Stomach (tissue), 9 donors: ENCODE measurements around the gene TSPAN11. TPM values are rescaled to one million over a fixed set of nuclear protein-coding genes. Genes with fewer than 3 reads are reported as not detected.

Experiments
- DNase-seq, 2 donors: peaks; one replicate each; pipeline versions ENCODE4 v3.0.0 to v3.0.0-alpha.2; 2013 to 2019
- H3K27ac ChIP-seq, 5 donors: fragments of 200-600 bp in 4 of 5; sonication (generic) in 4 of 5; one replicate each; pipeline ENCODE4 v1.5.1; 2013 to 2019; ENCODE audit warnings: mild to moderate bottlenecking in 1 of 5, moderate library complexity in 1 of 5
- H3K27me3 ChIP-seq, 3 donors: fragments of 200-600 bp; sonication (generic); one replicate each; pipeline ENCODE4 v1.5.1; 2017 to 2019; ENCODE audit warnings: mixed run types in 1 of 3
- H3K36me3 ChIP-seq, 4 donors: fragments of 200-600 bp; sonication (generic); 1 replicate in 3 of 4; 2 replicates in 1 of 4; pipeline ENCODE4 v1.5.1; 2016 to 2019
- H3K4me1 ChIP-seq, 4 donors: fragments of 200-600 bp; sonication (generic); one replicate each; pipeline ENCODE4 v1.5.1; 2016 to 2019
- H3K4me3 ChIP-seq, 4 donors: fragments of 200-600 bp; sonication (generic) in 3 of 4; one replicate each; pipeline ENCODE4 v1.5.1; 2016 to 2019; ENCODE audit warnings: mild to moderate bottlenecking in 1 of 4
- H3K9me3 ChIP-seq, 4 donors: fragments of 200-600 bp; sonication (generic); one replicate each; pipeline ENCODE4 v1.5.1; 2016 to 2019
- EP300 ChIP-seq: sonication (generic); formaldehyde crosslinking; IDR thresholded peaks from one replicate; pipeline ENCODE4 v1.6.1; 2017; ENCODE audit warnings: antibody characterized with exemption
- POLR2A ChIP-seq, 4 donors: fragments of 450-650 bp; IDR thresholded peaks; one replicate each; pipeline ENCODE4 v1.6.1; 2016; ENCODE audit warnings: antibody characterized with exemption in 4 of 4, control low read depth in 2 of 4, mild to moderate bottlenecking in 1 of 4, moderate library complexity in 1 of 4
- POLR2AphosphoS5 ChIP-seq, 3 donors: sonication (generic); formaldehyde crosslinking; IDR thresholded peaks; one replicate each; pipeline ENCODE4 v1.6.1; 2016; ENCODE audit warnings: antibody characterized with exemption in 3 of 3
- WGBS, 5 donors: extraction: QIAGEN DNeasy Blood & Tissue Kit in 3 of 5; methylation state at CpG; one replicate each; pipeline versions ENCODE4 v1.1.5 to v1.1.7; 2013 to 2018; 5-methylcytosine and 5-hydroxymethylcytosine counted together
- intact Hi-C: fragments of 100-400 bp; cut with DNase I; formaldehyde crosslinking; loops from one replicate; pipeline ENCODE4 v1.15.1; 2023; ENCODE audit warnings: low total_unique reads
- polyA plus RNA-seq, 3 donors: library from polyadenylated mRNA; stranded (reverse); fragments of 200-250 nt; gene quantifications; one replicate each; pipeline ENCODE4 v1.2.3, GENCODE V29; 2013
- total RNA-seq, 5 donors: library from RNA; depleted of rRNA; stranded (reverse); fragments of >200 nt; gene quantifications; one replicate each; pipeline versions ENCODE4 v1.1.0 to v1.2.3, GENCODE V29; 2014 to 2016
- TF ChIP-seq, protein P1 (sequence below), 7 experiments: fragments of 450-650 bp in 4 of 7; fragments of 200-600 bp in 3 of 7; sonication (generic) in 3 of 7; IDR thresholded peaks; one replicate each; pipeline ENCODE4 v1.5.1; 2016 to 2019; ENCODE audit warnings: antibody characterized with exemption in 7 of 7, control low read depth in 2 of 7, mild to moderate bottlenecking in 1 of 7
- donor health status: healthy with polysubstance abuse.
- donor health status: Bipolar disorder and iron deficiency.
- donor health status: healthy.

The TSPAN11 gene
- total and polyA plus RNA-seq, 8 donors, result under 0.01 to 5.5 (median 1.3) TPM

DNA sequence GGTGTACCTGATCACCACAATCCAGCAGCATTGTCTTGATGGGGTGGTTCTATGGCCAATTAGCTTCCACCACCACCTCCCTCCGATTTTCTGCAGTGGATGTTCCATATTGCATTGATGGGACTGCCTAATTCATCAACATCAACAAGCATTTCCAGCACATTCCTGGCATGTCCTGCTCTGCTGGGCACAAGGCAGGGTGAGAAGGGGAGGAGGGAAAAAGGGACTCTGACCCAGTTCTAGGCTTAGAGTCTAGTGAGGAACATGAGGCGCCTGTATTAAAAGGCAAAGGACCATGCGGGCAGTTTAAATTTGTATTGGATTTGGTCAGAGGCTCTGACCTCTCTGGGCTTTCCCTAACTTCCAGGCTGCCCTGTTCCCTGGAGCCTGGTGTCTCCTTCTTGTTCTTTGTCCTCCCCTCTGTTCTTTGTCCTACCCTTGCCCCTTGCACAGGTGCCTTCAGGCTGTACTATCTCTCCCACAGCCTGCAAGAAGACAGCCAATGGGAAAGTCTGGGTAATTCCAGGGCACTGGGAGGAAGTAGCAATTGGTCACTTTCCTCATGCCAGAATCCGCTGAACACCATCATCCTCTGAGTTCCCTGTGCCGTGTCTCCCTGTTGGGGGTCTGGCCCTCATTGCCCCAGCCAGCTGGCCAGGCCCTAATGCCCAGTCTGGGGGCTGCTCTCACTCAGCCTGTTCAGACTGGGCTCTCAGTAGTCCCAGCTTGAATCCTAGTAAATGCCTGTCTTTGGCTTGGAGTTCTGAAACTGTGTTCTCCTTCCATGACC lies 43.3 kb downstream of the TSPAN11 start:
- no peak for DNase-seq
- Histone ChIP-seq H3K27ac (no peak overlapping the region), H3K36me3 (no peaks in the 10 kb centered on the region), H3K9me3 (no peaks in the 10 kb centered on the region), H3K27me3 (peaks cover 0 to 19% (median 7%) of the 10 kb centered on the region in 3 donors), H3K4me3 (no peak overlapping the region), H3K4me1 (peaks cover 0 to 13% (median 6%) of the 10 kb centered on the region in 4 donors)
- intact Hi-C loops, result no loop called here
- WGBS, 5 donors, result 74 to 87% (median 78%) methylated on average over 4 to 5 of the region's 5 CpGs
- TF ChIP-seq POLR2A (IDR thresholded peaks at IDR 0.05) (no peak), EP300 (no peak), POLR2AphosphoS5 (IDR thresholded peaks at IDR 0.05) (no peak)
- TF ChIP-seq, protein P1, sequence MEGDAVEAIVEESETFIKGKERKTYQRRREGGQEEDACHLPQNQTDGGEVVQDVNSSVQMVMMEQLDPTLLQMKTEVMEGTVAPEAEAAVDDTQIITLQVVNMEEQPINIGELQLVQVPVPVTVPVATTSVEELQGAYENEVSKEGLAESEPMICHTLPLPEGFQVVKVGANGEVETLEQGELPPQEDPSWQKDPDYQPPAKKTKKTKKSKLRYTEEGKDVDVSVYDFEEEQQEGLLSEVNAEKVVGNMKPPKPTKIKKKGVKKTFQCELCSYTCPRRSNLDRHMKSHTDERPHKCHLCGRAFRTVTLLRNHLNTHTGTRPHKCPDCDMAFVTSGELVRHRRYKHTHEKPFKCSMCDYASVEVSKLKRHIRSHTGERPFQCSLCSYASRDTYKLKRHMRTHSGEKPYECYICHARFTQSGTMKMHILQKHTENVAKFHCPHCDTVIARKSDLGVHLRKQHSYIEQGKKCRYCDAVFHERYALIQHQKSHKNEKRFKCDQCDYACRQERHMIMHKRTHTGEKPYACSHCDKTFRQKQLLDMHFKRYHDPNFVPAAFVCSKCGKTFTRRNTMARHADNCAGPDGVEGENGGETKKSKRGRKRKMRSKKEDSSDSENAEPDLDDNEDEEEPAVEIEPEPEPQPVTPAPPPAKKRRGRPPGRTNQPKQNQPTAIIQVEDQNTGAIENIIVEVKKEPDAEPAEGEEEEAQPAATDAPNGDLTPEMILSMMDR (IDR thresholded peaks at IDR 0.05), result no peak

DNA sequence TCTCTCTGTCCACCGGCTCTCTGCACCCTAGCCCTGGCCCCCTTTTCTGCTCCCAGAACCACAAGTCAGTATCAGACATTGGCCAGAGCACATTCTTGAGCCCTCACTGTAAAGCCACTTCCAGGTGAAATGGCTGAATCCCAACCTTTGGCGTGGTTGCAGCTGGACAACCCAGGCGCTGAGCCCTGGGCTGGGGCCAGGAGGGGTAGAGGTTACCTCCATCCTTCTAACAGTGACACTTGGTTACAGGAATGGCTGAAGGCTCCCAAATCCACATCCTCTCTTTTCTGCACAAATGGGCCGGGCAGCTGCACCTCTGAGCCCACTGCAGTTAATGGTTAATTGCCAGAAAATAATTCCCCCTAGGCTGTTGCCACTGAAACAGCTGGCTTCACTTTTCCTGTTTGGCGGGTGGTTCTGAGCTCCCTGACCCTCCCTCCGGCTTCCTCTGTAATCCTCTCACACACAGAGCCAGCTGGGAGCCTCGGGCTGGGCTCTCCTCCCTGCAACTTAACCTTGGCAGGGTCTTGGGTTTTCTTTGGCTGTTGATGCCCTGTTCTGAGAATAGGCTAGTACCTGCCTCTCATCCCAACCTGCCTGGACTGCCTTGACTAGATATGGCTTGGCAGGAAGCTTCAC lies 44.1 kb downstream of the TSPAN11 start:
- H3K27ac ChIP-seq, result no peak overlapping the region
- H3K4me1 ChIP-seq, result peaks cover 0 to 13% (median 6%) of the 10 kb centered on the region in 4 donors
- WGBS, 5 donors, result 15 to 24% (median 23%) methylated on average over 7 of the region's 7 CpGs
- H3K4me3 ChIP-seq, result no peak overlapping the region
- H3K27me3 ChIP-seq, result peaks cover 0 to 16% (median 7%) of the 10 kb centered on the region in 3 donors
- TF ChIP-seq EP300, result no peak
- TF ChIP-seq, protein P1 (IDR thresholded peaks at IDR 0.05), result no peak
- no peak for TF ChIP-seq POLR2A (IDR thresholded peaks at IDR 0.05)
- no peak for TF ChIP-seq POLR2AphosphoS5 (IDR thresholded peaks at IDR 0.05)
- no peaks in the 10 kb centered on the region for H3K36me3 ChIP-seq
- intact Hi-C loops, result no loop called here
- no peaks in the 10 kb centered on the region for H3K9me3 ChIP-seq
- peak in 1 of 2 donors; percentile 70 for DNase-seq

DNA sequence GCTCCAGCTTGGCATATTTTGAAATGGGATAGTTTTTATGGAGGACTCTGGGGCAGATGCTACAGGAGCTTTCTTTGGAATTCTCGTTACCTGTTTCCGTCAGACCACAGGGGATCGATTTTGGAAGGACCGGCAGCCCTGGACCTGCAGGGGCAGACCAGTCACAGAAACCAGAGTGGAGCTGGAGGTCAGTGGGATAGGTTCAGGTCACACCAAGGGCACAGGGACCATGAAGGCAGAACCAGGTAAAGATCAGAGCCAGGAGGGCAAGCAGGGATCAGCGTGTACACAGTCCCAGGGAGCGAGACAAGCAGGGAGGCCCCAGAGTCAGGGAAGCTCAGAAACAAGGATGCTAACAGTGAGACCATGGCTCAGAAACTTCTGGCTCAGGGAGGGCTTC lies 45.5 kb downstream of the TSPAN11 start:
- Histone ChIP-seq H3K4me1 (peaks cover 0 to 13% (median 6%) of the 10 kb centered on the region in 4 donors), H3K9me3 (no peaks in the 10 kb centered on the region), H3K27ac (no peak overlapping the region), H3K4me3 (no peak overlapping the region), H3K27me3 (peaks cover 0 to 28% (median 7%) of the 10 kb centered on the region in 3 donors), H3K36me3 (no peaks in the 10 kb centered on the region)
- TF ChIP-seq, protein P1 (IDR thresholded peaks at IDR 0.05), result no peak
- no peak for TF ChIP-seq POLR2AphosphoS5 (IDR thresholded peaks at IDR 0.05)
- no peak for TF ChIP-seq EP300
- no peak for TF ChIP-seq POLR2A (IDR thresholded peaks at IDR 0.05)
- WGBS, 5 donors, result 68 to 78% (median 74%) methylated on average over 6 of the region's 6 CpGs
- no peak for DNase-seq
- intact Hi-C loops, result no loop called here

DNA sequence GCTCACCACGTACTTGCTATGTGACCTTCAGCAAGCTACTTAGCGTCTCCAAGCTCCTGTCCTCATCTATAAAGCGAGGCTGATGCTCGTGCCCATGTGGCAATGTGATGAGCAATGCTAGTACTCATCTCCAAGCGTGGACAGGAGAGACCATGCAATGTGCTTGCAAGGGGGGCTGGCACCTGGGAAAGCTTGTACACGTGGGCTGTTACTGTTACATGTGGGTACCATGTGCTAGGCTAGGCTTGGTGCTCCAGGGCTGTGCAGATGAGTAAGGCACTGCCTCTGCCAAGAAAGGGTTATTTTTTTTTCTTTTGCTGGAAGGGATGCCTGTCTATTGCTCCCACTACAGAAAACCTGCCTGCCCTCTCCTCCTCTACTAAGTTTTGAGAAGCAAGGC lies 46.6 kb downstream of the TSPAN11 start:
- no peak for DNase-seq
- peaks cover 0 to 32% (median 7%) of the 10 kb centered on the region in 3 donors for H3K27me3 ChIP-seq
- H3K4me1 ChIP-seq, result peaks cover 0 to 13% (median 6%) of the 10 kb centered on the region in 4 donors
- H3K4me3 ChIP-seq, result no peak overlapping the region
- H3K36me3 ChIP-seq, result no peaks in the 10 kb centered on the region
- WGBS, 5 donors, result 68 to 81% (median 72%) methylated on average over 6 of the region's 6 CpGs
- TF ChIP-seq POLR2AphosphoS5 (IDR thresholded peaks at IDR 0.05) (no peak), POLR2A (IDR thresholded peaks at IDR 0.05) (no peak), EP300 (no peak)
- TF ChIP-seq, protein P1 (IDR thresholded peaks at IDR 0.05), result no peak
- no peak overlapping the region for H3K27ac ChIP-seq
- intact Hi-C loops, result no loop called here
- H3K9me3 ChIP-seq, result no peaks in the 10 kb centered on the region
